NCI-H345 (cell line): ENCODE data around the gene ZBTB8B.
"Not testable (repeated sequence)": the region's sequence is repeated elsewhere in the genome, so short reads cannot be mapped to it uniquely, and the experiment has no call there.

ENCODE experiments used
- DNase-seq: peaks from one replicate; lab custom pipeline; 2025; lab: John Stamatoyannopoulos, UW

Gene ZBTB8B

GRCh38 chr1:32464716-32465577 is at the start of gene ZBTB8B:
ZBTB8B (plus strand) TSS chr1:32465072; CDS start chr1:32470625, 5,553 bp downstream.
- DNase-seq, result peak; percentile 96

GRCh38 chr1:32421775-32422174 is 43.1 kb upstream of the ZBTB8B start:
- no peak for DNase-seq

GRCh38 chr1:32426489-32427255 is 38.2 kb upstream of the ZBTB8B start:
- DNase-seq, result peak; percentile 50

- DNase-seq, result no peak
These were observed 37.5 kb upstream of the ZBTB8B start for GRCh38 chr1:32427264-32427963.

GRCh38 chr1:32431736-32432400 is 33.0 kb upstream of the ZBTB8B start:
- DNase-seq, result no peak

- no peak for DNase-seq
These were observed 26.7 kb upstream of the ZBTB8B start for GRCh38 chr1:32438136-32438535.

GRCh38 chr1:32438777-32439176 is 26.1 kb upstream of the ZBTB8B start:
- DNase-seq, result not testable (repeated sequence)

GRCh38 chr1:32441467-32441866 is 23.4 kb upstream of the ZBTB8B start:
- not testable (repeated sequence) for DNase-seq

GRCh38 chr1:32447469-32448185 is 17.2 kb upstream of the ZBTB8B start:
- DNase-seq, result no peak

- peak; percentile 73 for DNase-seq
These were observed 16.6 kb upstream of the ZBTB8B start for GRCh38 chr1:32448186-32448772.

GRCh38 chr1:32448773-32449456 is 16.0 kb upstream of the ZBTB8B start:
- DNase-seq, result peak; percentile 7

GRCh38 chr1:32449457-32449831 is 15.4 kb upstream of the ZBTB8B start:
- not testable (repeated sequence) for DNase-seq

GRCh38 chr1:32454726-32455125 is 10.1 kb upstream of the ZBTB8B start:
- DNase-seq, result peak; percentile 78

- no peak for DNase-seq
These were observed 8.9 kb upstream of the ZBTB8B start for GRCh38 chr1:32455958-32456357.

GRCh38 chr1:32458798-32459197 is 6.1 kb upstream of the ZBTB8B start:
- DNase-seq, result not testable (repeated sequence)

- DNase-seq, result not testable (repeated sequence)
These were observed 1.9 kb upstream of the ZBTB8B start for GRCh38 chr1:32462977-32463376.

- peak; percentile 56 for DNase-seq
These were observed 619 bp upstream of the ZBTB8B start for GRCh38 chr1:32464191-32464715.

GRCh38 chr1:32465578-32465933 is 684 bp downstream of the ZBTB8B start:
- DNase-seq, result no peak

GRCh38 chr1:32466761-32467160 is 1.9 kb downstream of the ZBTB8B start:
- no peak for DNase-seq

- DNase-seq, result no peak
These were observed 3.9 kb downstream of the ZBTB8B start for GRCh38 chr1:32468791-32469190.
